CD4-positive, alpha-beta T cell treated with Interleukin-17A for 4 hours (primary cell): ENCODE data around the gene SH2D2A.

ENCODE experiments used
- DNase-seq: peaks from one replicate; pipeline ENCODE4 v3.0.0-alpha.2; 2020; ENCODE audit warnings: mixed read lengths

Gene SH2D2A

DNA sequence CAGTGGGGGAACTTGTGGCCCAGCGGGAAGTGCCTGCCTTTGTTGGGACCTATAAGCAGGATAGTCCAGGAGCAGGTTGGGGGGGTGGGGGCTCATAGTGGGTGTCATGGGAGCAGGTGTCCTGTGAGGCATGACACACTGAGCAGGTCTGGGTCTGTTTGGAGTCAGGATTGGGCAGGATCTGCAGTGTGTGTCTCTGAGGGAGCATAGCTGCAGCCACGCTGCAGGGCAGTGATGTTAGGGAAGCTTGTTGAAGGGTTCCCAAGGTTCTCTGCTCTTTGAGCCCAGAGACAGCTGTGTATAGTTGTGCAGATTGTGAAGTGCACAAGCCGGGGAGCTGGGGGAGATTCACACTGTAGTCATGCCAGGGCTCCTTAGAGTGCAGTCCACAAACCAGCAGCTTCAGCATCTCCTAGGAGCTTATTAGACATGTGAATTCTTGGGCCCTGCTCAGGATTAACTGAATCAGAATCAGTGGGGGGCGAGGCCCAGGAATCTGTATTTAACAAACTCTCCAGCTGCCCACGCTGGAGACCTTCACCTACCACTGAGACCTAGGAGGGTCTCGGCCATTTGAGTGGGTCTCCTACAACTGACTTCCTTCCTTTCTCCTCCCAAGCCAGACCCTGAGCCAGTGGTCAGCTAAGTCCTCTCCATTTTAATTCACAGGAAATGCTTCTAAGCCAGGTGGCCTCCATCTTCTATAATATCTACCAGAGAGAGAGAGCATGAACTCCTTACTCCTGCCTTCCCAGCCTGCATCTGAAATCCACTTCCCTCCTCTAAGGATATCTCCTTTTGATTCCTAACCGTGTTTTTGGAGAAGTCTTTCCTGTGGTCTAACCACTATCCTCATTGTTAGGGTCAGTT lies 31.2 kb upstream of the SH2D2A start:
- DNase-seq: no peak

DNA sequence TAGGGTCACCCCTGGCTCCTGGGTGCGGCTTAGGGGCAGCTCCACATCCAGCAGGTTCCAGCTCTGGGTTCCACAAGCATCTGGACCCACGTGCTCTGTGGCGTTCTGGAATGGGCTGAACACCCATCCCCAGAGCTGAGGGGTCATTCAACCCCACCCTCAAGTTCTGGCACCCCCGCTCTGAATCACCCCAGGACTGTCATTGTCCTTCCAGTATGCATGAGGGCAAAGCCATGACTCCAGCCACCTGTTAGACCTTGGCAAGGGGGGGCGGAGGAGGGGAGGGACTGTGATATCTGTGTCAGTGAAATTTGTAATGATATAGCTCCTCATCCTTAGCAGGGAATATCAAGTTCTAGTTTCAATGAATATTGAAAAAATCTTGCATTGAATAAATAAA lies 30.0 kb upstream of the SH2D2A start:
- no peak for DNase-seq

DNA sequence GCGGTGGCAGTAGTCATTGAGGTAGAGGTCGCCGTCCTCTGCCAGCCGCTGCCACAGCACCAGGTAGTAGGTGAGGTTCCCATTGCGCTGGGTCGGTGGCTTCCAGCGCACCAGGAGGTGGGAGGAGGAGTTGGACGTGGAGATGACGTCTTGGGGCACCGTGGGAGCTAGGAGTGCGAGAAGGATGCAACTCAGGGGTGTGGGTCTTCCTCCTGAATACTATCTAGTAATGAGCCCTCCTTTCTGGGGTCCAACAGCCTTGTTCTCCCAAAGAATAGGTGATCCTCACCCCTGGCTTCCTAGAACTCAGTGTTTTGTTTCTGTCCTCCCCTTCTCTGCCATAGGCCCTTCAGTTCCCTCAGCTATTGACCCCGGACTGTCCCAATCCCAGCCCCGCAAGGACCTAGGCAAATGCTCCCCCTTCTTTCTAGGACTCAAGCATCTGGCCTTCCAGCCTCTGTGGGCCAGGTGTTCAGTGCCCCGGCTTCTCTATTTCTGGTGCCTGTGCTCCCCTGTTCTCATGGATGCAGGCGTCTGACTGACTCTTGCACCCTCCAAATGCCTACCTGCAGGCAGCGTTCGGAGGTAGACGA lies 29.4 kb upstream of the SH2D2A start:
- DNase-seq: no peak

GRCh38 chr1:156845055-156845952 lies 28.7 kb upstream of the SH2D2A start:
- DNase-seq: peak; percentile 63

DNA sequence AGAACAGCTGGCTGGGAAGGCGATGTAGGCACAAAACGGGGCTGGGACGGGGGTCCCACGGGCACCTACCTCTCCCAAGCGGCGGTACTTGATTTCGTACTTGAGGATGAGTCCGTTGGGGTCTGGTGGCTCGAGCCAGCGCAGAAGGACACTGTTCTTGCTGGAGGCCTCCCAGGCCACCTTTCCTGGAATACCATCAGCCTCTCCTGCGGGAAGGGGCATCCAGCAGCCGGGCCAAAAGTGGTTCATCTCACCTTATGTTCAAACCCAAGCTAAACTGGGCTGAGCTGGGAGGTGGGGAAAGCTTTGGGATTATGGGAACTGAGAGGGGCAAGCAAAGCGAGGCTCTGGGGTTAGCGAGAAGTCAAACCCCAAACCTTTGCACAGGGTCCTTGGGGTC lies 28.0 kb upstream of the SH2D2A start:
- DNase-seq: no peak

DNA sequence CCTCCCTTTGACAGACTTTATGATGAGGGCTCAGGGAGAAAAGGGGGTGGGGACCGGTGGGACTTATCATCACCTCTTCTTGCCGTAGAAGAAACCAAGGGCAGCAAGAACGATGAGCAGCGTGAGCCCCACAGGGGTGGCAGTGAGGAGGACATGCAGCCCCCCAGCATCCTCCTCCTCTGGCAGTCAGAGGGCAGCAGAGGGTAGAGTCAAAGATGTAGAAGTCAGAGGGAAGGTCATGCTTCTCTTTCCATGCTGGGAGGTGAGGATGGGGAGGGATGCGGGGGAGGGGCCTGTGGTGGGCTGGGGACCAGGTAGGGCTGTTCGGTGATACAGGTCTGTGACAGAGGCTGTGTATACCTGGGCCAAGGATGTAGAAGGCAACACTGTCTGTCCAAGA lies 27.5 kb upstream of the SH2D2A start:
- no peak for DNase-seq

DNA sequence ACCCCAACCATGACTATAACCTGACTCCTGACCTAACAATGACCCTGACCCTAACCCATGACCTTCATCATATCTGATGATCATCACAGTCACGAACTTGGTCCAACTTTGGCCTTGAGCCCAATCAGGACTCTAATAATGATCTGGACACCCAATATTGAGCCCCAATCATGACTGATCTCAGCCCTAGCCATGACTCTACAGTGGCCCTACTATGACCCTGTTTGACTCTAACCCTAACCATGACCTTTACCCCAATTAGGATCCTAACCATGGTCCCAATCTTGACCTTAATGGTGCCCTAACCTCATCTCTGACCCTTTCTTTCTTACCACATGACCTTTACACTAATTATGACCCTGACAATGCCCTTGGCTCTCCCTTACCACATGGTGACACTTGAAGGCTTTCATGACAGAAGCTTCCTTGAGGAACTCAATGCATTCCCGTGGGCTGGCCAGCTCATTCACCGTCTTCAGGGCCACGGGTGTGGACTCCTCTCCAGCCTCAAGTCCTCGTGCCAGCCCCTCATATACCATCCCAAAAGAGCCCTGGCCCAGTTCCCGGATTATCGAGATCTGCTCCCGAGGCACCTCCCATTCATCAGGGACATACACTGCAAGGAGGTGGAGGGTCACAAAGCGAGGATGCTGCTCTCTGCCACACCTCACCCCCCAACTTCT lies 26.1 kb upstream of the SH2D2A start:
- no peak for DNase-seq

- DNase-seq: no peak
These were observed 24.7 kb upstream of the SH2D2A start for GRCh38 chr1:156841295-156841855.

DNA sequence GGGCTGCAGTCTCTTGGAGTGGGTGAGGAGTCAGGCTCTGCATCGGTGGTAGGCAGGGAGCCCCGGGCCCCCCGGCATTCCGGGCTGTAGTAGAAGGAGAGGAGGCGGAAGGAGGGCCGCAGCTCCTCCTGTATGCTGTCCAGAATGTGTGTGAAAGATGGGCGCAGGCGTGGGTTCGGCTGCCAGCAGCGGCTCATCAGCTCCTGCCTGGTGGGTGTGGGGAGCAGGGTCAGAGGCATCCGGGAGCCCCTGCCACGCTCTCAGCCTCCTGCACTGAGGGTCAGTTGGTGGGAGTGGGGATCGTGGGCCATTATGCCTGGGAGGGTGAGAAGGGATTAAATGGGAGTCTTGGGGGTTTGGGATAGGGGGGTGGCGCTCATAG lies 24.2 kb upstream of the SH2D2A start:
- no peak for DNase-seq

GRCh38 chr1:156840186-156840897 lies 23.7 kb upstream of the SH2D2A start:
- no peak for DNase-seq

DNA sequence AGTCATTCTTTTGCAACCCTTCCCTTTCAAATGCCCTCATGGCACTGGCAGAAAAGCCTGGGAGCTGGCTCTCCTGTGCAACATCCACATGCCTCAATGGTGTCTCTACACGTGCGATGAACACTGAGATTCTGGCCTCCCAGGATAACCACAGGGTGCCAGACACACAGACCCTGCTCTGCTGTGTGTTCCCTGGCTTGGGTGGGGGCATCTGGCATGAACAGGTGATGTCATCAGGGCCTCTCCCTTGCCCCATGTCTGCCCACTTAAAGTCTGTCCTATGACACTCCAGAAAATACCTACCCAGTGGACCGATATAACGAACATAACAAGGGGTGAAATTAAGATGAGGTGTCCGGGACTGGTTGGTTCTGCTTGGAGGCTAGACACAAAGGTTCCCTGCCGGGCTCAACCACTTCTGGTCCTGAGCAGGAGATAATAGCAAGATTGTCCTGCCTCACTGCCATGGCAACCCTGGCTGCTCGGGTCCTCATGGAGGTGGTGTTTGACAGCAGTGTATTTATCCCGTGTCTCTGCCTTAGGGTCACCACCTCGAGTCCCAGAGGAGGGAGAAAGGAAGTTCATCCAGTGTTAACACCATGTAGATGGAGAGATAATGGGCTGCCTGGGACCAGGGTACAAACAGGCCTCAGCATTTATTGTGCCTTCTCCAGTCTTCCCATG lies 22.9 kb upstream of the SH2D2A start:
- no peak for DNase-seq

DNA sequence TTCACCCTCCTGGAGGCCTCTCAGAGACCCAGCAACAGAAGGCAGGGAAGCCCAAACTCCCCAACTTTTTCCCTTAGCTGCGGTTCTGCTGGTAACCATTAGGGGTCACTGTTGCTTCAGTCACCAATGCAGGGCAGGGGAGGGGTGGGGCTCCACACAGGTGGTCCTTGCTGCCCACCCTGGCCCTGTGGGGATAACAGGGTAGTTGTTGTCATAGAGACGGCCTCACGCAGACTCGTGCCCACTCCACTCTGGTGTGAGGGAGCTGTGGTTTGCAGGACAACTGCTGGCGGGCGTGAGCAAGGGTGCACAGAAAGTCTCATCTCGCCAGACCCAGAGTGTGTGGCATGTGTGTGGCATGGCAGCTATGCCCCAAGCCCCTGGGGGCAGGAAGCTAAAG lies 22.3 kb upstream of the SH2D2A start:
- DNase-seq: peak; percentile 51

DNA sequence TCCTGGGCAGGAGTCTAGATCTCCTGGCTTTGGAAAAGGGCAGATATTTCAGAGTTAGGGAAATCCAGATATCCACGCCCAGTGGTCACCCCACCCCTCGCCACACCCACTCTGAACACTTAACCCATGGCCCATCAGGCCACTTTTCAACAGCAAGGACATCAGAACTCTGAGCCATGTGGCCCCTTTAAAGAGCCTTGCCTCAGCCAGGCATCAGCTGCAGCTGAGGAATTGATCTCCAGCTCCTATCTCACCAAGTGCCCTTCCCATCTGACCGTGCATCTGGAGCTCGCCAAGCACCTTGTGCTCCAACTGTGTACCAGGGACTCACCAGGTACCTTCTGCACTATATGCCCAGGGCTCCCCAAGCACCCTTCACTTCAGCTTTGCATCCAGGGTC lies 20.2 kb upstream of the SH2D2A start:
- no peak for DNase-seq

GRCh38 chr1:156836041-156836654 lies 19.5 kb upstream of the SH2D2A start:
- peak; percentile 30 for DNase-seq

GRCh38 chr1:156834322-156834721 lies 17.7 kb upstream of the SH2D2A start:
- no peak for DNase-seq

DNA sequence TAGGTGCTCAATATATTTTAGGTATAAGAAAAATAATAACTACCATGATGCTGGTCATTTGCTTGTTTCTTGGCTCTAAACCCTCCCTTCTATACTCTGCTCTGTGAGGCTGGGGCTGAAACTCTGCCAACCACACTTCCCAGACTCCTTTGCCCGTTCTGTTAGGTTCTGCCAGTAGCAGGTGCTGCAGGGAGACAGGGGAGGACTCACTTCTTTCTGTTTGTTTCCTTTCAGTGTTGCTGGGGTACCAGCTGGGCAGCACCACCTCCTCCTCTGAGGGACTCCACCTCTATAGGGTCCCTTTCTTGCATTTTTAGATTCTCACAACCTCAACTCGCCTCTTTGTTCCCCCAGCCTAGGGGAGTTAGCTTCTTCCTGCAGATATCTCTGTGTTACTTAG lies 17.0 kb upstream of the SH2D2A start:
- DNase-seq: no peak

DNA sequence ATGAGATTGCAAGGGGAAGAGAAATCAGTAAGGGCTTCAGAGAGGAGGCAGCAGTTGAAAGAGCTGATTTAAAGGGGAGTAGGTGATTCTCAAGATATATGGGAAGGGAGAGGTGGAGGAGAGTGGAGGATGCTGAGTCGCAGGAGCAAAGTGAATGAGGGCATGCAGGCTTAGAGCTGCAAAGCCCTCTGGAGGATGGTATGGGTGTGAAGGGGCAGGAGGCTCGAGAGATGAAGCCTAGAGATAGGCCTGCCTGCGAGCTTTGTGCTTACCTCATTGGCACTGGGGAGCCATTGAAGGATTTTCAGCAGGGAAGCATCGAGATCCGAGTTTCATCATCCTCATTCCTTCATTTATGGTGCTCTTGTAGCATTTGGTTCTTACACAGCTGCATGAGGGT lies 15.8 kb upstream of the SH2D2A start:
- DNase-seq: no peak

GRCh38 chr1:156828400-156829124 lies 11.9 kb upstream of the SH2D2A start:
- no peak for DNase-seq

DNA sequence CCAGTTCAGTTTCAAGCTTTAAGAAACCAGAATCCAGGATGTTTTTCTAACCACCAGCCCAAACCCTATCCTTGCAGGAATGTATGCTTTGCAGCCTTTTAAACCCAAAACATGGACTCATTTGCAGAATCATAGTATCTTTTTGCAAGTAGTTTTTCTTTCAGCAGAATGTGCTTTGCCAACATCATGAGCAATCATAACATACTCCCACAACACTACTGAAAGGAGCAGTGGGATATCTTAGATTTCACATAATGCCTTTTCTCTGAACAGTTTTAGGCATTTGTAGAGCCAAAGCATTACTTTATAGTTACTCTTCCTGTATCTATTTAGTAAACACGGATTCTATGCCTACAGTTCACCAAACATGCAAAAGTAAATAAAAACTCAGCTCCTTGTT lies 10.0 kb upstream of the SH2D2A start:
- DNase-seq: no peak

DNA sequence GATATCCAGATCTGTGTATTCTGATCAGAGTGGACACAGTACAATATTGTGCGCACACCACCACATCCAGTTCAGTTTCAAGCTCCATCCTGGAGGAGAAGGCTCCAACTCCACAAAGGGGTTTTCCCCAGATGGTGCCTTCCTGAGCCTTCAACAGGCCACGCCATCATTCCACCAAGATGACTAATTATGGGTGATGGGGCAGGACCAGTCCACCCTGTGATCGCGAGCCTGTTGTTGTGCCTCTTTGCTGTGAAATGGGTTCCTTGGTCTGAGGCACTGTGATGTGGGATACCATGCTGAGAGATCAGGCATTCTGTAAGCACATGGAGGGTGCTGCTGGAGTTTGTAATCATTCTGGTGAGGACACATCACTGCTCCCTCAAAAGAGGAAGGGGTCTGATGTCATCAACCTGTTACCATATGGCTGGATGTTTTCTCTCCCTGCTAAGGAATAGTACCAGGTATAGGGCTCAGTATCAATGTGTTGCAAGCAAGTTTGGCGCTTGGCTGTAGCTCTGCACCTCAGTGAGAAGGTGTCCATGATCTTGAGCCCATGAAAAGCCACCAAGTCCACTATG lies 6.7 kb upstream of the SH2D2A start:
- DNase-seq: no peak
